Measurements from ENCODE around the gene BRD4.

DNA sequence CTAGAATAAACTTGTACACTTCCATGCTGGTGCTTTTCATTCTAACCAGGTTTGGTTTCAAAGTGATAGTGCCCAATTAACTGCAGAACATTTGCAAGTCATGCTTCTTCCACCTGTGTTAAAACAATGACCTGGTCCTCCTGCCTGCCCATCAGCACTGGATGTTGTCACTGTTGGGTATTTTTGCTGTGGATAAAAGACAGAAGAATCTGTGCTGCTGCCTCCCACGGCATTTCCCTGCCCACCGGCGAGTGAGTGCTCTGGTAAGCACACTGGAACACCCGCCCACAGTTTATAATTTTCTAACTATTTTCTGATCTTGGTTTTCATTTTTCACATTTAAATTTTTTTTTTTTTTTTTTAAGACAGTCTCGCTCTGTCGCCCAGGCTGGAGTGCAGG, 49.5 kb upstream of the BRD4 start:
- TF ChIP-seq, protein P1, sequence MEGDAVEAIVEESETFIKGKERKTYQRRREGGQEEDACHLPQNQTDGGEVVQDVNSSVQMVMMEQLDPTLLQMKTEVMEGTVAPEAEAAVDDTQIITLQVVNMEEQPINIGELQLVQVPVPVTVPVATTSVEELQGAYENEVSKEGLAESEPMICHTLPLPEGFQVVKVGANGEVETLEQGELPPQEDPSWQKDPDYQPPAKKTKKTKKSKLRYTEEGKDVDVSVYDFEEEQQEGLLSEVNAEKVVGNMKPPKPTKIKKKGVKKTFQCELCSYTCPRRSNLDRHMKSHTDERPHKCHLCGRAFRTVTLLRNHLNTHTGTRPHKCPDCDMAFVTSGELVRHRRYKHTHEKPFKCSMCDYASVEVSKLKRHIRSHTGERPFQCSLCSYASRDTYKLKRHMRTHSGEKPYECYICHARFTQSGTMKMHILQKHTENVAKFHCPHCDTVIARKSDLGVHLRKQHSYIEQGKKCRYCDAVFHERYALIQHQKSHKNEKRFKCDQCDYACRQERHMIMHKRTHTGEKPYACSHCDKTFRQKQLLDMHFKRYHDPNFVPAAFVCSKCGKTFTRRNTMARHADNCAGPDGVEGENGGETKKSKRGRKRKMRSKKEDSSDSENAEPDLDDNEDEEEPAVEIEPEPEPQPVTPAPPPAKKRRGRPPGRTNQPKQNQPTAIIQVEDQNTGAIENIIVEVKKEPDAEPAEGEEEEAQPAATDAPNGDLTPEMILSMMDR (IDR thresholded peaks at IDR 0.05): no peak
- TF ChIP-seq EP300 (IDR thresholded peaks at IDR 0.05; ENCODE audit: low read depth): no peak
